Right lobe of liver (tissue), 6 donors: ENCODE measurements around the gene LECT2. TPM values are rescaled to one million over a fixed set of nuclear protein-coding genes. Genes with fewer than 3 reads are reported as not detected.

Experiments
- ATAC-seq, 4 donors: fragments of 200-7000 bp; cut with Tn5 transposase; one replicate each; pipeline ENCODE4 v1.9.1; 2020; ENCODE audit warnings: mild to moderate bottlenecking in 4 of 4, moderate library complexity in 4 of 4
- DNase-seq, 3 donors: peaks; one replicate each; pipeline ENCODE4 v3.0.0-alpha.2; 2020
- H3K27ac ChIP-seq, 3 donors: fragments of 200-600 bp; one replicate each; pipeline ENCODE4 v1.8.0; 2022
- H3K27me3 ChIP-seq, 2 donors: fragments of 200-600 bp; one replicate each; pipeline ENCODE4 v1.8.0; 2022
- H3K36me3 ChIP-seq, 4 donors: fragments of 200-600 bp; sonication (generic) in 1 of 4; one replicate each; pipeline versions ENCODE4 v1.5.1 to v1.8.0; 2017 to 2022; ENCODE audit warnings: control low read depth in 1 of 4
- H3K4me1 ChIP-seq, 4 donors: fragments of 200-600 bp; sonication (generic) in 1 of 4; one replicate each; pipeline versions ENCODE4 v1.5.1 to v1.8.0; 2017 to 2022; ENCODE audit warnings: control low read depth in 1 of 4
- H3K4me3 ChIP-seq, 3 donors: fragments of 200-600 bp; one replicate each; pipeline ENCODE4 v1.8.0; 2022
- H3K9me3 ChIP-seq, 4 donors: fragments of 200-600 bp; sonication (generic) in 1 of 4; one replicate each; pipeline versions ENCODE4 v1.5.1 to v1.8.0; 2017 to 2022; ENCODE audit warnings: control low read depth in 1 of 4
- POLR2A ChIP-seq: fragments of 450-650 bp; IDR thresholded peaks from one replicate; pipeline ENCODE4 v1.6.1; 2017; ENCODE audit warnings: antibody characterized with exemption, mild to moderate bottlenecking
- WGBS: methylation state at CpG from one replicate; pipeline ENCODE4 v1.1.6; 2018; ENCODE audit warnings: low coverage, low lambda C conversion rate; ENCODE audit not compliant: insufficient coverage; ENCODE audit errors: missing lambda C conversion rate; 5-methylcytosine and 5-hydroxymethylcytosine counted together
- intact Hi-C, 2 donors: fragments of 100-400 bp; cut with DNase I; formaldehyde crosslinking; loops; one replicate each; pipeline versions ENCODE4 v1.11.2 to v1.14.1; 2022
- total RNA-seq, 6 experiments: library from RNA; depleted of rRNA in 2 of 6; stranded (reverse); fragments of >200 nt in 2 of 6; fragmentation: NEBNext Ultra II Directional in 3 of 6; extraction: Animal tissue kit (Norgen Biotek cat#: 25700) in 3 of 6; gene quantifications; one replicate each; pipeline versions ENCODE4 v1.1.0 to v1.2.4, GENCODE V29; 2016 to 2023
- TF ChIP-seq, protein P1 (sequence below), 4 donors: fragments of 200-600 bp in 3 of 4; fragments of 450-650 bp in 1 of 4; IDR thresholded peaks; one replicate each; pipeline versions ENCODE4 v1.5.1 to v1.8.0; 2016 to 2022; ENCODE audit warnings: antibody characterized with exemption in 4 of 4, mild to moderate bottlenecking in 2 of 4
- donor health status: DM: no; HTN: yes; CAD: no.
- donor health status: DM: no; HTN: no; CAD: no.
- donor health status: DM: no; HTN: no; CAD: no.
- donor health status: DM: no; HTN: yes; CAD: no.
- donor health status: DM: no; HTN: yes; CAD: no.

LECT2 gene
- total RNA-seq, 6 experiments from 2014 or later, result 6.0 to 66.7 (median 43.7) TPM

DNA sequence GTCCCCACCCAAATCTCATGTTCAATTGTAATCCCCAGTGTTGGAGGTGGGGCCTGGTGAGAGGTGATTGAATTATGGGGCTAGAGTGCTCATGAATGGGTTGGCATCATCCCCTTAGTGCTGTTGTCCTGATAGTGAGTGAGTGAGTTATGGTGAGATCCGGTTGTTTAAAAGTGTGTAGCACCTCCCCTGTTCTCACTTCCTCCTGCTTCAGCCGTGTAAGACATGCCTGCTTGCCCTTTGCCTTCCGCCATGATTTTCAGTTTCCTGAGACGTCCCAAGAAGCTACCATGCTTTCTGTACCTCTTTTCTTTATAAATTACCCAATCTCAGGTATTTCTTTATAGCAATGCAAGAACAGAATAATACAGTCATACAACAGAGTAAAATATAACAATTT, 742 bp upstream of the LECT2 start:
- 81% methylated on average over 4 of the region's 4 CpGs for WGBS
- peak overlapping the region in 1 of 3 donors; percentile 92 for H3K27ac ChIP-seq
- no peaks in the 10 kb centered on the region for H3K9me3 ChIP-seq
- peaks cover 0 to 27% (median 4%) of the 10 kb centered on the region in 4 donors for H3K4me1 ChIP-seq
- H3K27me3 ChIP-seq, result no peaks in the 10 kb centered on the region
- intact Hi-C loops, result no loop called here
- ATAC-seq (no peak), DNase-seq (no peak)
- H3K4me3 ChIP-seq, result no peak overlapping the region
- TF ChIP-seq POLR2A, result no peak
- TF ChIP-seq, protein P1, sequence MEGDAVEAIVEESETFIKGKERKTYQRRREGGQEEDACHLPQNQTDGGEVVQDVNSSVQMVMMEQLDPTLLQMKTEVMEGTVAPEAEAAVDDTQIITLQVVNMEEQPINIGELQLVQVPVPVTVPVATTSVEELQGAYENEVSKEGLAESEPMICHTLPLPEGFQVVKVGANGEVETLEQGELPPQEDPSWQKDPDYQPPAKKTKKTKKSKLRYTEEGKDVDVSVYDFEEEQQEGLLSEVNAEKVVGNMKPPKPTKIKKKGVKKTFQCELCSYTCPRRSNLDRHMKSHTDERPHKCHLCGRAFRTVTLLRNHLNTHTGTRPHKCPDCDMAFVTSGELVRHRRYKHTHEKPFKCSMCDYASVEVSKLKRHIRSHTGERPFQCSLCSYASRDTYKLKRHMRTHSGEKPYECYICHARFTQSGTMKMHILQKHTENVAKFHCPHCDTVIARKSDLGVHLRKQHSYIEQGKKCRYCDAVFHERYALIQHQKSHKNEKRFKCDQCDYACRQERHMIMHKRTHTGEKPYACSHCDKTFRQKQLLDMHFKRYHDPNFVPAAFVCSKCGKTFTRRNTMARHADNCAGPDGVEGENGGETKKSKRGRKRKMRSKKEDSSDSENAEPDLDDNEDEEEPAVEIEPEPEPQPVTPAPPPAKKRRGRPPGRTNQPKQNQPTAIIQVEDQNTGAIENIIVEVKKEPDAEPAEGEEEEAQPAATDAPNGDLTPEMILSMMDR (IDR thresholded peaks at IDR 0.05), result no peak
- peaks cover 0 to 6% (median 0%) of the 10 kb centered on the region in 4 donors for H3K36me3 ChIP-seq

DNA sequence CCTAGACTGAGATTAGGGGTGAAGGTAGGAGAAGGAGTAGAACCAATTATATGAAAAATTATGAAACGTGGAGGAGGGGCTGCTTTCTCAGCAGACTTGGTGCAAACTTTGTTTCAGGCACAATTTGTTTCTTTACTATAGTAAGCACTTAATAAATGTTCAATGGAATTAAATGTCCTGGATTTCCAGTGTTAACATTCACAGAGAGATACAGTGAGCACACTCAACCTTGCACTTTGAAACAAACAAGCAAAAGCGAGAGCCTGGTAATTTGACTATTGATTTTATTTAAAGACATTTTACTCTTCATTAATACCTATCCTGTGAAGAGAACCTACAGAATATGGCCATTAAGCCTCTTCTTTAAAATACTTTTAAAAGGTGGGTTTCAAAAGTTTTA, 933 bp downstream of the LECT2 start:
- no peak for DNase-seq
- H3K27ac ChIP-seq, result peak overlapping the region; percentile 44 to 92 (median 75)
- H3K4me3 ChIP-seq, result peak overlapping the region; percentile 18 to 56 (median 34)
- H3K36me3 ChIP-seq, result peaks cover 0 to 11% (median 0%) of the 10 kb centered on the region in 4 donors
- H3K9me3 ChIP-seq, result no peaks in the 10 kb centered on the region
- intact Hi-C loops, result no loop called here
- ATAC-seq, result peak; percentile 49 to 68 (median 59)
- H3K27me3 ChIP-seq, result no peaks in the 10 kb centered on the region
- TF ChIP-seq, protein P1 (IDR thresholded peaks at IDR 0.05), result no peak
- no peak for TF ChIP-seq POLR2A
- WGBS, result 26% methylated on average over 2 of the region's 2 CpGs
- peaks cover 0 to 27% (median 4%) of the 10 kb centered on the region in 4 donors for H3K4me1 ChIP-seq

- Histone ChIP-seq H3K27me3 (no peaks in the 10 kb centered on the region), H3K36me3 (peaks cover 0 to 11% (median 0%) of the 10 kb centered on the region in 4 donors), H3K4me1 (peaks cover 0 to 19% (median 4%) of the 10 kb centered on the region in 4 donors), H3K9me3 (no peaks in the 10 kb centered on the region), H3K4me3 (peak overlapping the region in 2 of 3 donors; percentile 34 to 56), H3K27ac (peak overlapping the region; percentile 44 to 92 (median 75))
- WGBS, result 45% methylated on average over 1 of the region's 4 CpGs
- peak; percentile 62 to 85 (median 72) for ATAC-seq
- TF ChIP-seq, protein P1 (IDR thresholded peaks at IDR 0.05), result no peak
- peak; percentile 44 for TF ChIP-seq POLR2A
- intact Hi-C loops, result no loop called here
- peak; percentile 28 to 67 (median 62) for DNase-seq
Measured at GRCh38 chr5:135952683-135953082, 2.1 kb downstream of the LECT2 start.

GRCh38 chr5:135951807-135952206, 3.0 kb downstream of the LECT2 start:
- 31% methylated on average over 6 of the region's 6 CpGs for WGBS
- Histone ChIP-seq H3K9me3 (no peaks in the 10 kb centered on the region), H3K27me3 (no peaks in the 10 kb centered on the region), H3K36me3 (peaks cover 0 to 16% (median 0%) of the 10 kb centered on the region in 4 donors), H3K4me3 (no peak overlapping the region), H3K27ac (peak overlapping the region in 2 of 3 donors; percentile 34 to 92), H3K4me1 (peaks cover 0 to 19% (median 4%) of the 10 kb centered on the region in 4 donors)
- TF ChIP-seq, protein P1 (IDR thresholded peaks at IDR 0.05), result no peak
- TF ChIP-seq POLR2A, result no peak
- intact Hi-C loops, result no loop called here
- ATAC-seq (peak; percentile 23 to 63 (median 50)), DNase-seq (peak in 1 of 3 donors; percentile 53)
